ENCODE measurements around the gene PPP6R2.

GRCh38 chr22:50419116-50419515 is 76.0 kb downstream of the PPP6R2 start:
- no peak for TF ChIP-seq POLR2A (IDR thresholded peaks at IDR 0.05)
- TF ChIP-seq, protein P1, sequence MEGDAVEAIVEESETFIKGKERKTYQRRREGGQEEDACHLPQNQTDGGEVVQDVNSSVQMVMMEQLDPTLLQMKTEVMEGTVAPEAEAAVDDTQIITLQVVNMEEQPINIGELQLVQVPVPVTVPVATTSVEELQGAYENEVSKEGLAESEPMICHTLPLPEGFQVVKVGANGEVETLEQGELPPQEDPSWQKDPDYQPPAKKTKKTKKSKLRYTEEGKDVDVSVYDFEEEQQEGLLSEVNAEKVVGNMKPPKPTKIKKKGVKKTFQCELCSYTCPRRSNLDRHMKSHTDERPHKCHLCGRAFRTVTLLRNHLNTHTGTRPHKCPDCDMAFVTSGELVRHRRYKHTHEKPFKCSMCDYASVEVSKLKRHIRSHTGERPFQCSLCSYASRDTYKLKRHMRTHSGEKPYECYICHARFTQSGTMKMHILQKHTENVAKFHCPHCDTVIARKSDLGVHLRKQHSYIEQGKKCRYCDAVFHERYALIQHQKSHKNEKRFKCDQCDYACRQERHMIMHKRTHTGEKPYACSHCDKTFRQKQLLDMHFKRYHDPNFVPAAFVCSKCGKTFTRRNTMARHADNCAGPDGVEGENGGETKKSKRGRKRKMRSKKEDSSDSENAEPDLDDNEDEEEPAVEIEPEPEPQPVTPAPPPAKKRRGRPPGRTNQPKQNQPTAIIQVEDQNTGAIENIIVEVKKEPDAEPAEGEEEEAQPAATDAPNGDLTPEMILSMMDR (IDR thresholded peaks at IDR 0.05) = no peak

All from breast epithelium (tissue), 3 donors.